Suppressor macrophage treated with lipopolysaccharide for 4 hours (primary cell): Measurements from ENCODE around the gene ADGRD2.

Experiments
- DNase-seq: peaks from one replicate; pipeline ENCODE4 v3.0.0-alpha.2; 2020

The ADGRD2 gene

DNA sequence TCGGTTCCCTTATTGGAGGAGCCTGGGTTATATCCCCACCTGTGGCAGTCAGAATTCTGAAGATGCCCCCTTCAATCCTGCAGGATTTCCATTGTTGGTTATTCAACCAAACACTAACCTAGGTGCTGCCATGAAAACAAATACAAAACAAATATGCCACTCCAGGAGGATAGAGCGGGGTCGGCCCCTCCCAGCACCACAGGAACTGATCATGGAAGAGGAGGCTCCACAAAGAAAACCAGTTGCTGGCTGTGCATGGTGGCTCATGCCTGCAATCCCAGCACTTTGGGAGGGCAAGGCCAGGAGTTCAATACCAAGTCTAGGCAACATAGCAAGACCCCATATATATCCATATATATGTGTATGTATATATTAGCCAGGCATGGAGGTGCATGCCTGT, 13.2 kb upstream of the ADGRD2 start:
- no peak for DNase-seq

DNA sequence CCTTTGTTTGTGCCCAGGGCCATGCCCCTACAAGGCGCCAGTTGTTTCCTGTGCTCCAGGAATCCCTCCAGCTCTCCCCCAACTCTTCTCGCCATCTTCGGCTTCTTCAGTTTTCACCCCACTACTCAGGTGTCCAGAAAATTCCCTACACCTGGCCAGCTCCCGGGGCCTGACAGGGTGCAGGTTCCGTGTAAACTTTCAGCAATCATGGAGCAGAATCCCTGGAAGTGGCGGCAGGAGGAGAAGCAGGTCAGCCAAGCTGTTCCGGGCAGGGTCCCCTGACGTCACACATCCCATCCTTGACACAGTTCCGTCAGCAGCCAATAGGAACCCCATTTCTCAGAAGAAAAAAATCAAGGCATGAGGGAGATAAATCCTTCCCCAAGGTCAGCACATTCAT, 12.2 kb upstream of the ADGRD2 start:
- DNase-seq, result no peak

DNA sequence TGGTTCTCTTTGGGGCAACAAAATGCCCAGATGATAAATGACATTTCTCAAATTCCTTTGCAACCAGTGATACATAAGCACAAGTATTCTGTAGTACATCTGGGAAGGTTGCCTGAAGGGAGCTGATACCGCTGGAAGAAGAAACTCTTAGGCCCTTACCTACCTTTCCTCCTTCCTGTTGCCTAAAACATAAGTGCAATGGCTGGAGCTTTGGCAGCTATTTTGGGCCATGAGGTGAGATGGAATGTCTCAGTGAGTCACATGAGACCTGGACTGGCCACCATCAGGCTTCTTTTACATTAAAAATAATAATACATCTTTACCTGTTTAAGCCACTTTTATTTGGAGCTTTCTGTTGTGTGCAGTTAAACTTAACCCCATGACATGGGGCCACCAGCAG, 11.2 kb upstream of the ADGRD2 start:
- no peak for DNase-seq

GRCh38 chr9:124439686-124440243, 10.5 kb upstream of the ADGRD2 start:
- no peak for DNase-seq

DNA sequence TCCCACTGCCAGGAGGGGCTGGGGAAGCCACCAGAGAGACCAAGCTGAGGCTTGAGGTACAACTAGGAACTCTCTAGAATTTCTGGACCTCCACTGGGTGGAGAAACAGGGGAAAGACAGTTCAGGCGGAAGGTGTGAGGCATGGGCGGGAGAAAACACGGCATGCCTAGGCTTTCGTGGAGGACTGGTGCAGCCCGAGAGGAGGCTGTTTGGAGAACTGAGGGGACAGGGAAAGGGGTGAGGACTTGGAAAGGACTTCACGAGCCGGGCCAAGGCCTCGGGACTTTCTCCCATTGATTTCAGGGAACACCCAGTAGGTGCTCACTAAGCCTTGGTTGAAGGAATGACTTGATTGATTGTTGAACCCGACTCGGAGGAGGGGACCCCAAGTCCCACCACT, 9.5 kb upstream of the ADGRD2 start:
- DNase-seq, result no peak

- DNase-seq, result no peak
Measured at GRCh38 chr9:124441291-124441690, 9.0 kb upstream of the ADGRD2 start.

DNA sequence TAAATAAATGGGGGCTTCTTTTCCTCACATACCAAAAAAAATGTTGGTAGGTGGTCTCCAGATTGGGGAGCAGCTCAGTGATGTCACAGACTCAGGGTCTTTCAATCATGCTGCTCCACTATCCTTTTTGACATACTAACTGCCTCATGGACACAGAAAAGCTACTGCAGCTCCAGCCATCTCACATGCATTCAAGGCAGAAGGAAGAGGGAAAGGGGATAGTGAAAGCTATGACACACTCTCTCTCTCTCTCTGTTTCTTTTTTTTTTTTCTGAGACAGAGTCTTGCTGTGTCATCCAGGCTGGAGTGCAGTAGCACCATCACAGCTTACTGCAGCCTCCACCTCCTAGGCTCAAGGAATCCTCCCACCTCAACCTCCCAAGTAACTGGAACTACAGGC, 7.9 kb upstream of the ADGRD2 start:
- no peak for DNase-seq

DNA sequence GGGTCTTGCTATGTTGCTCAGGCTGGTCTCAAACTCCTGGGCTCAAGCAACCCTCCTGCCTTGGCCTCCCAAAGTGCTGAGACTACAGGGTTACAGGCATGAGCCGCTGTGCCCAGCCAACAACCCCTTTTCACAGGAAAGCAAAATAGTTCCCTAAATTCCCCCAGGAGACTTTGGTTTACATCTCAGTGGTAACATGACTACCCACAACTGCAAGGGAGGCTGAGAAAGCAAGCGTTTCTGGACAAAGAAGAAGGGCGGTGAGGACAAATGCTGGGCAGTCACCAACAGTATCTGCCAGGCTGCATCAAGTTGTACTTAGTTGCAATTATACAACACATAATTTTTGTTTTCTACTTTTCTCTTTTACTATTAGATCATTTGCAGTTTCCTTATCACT, 7.4 kb upstream of the ADGRD2 start:
- DNase-seq, result no peak

GRCh38 chr9:124443625-124444024, 6.6 kb upstream of the ADGRD2 start:
- DNase-seq, result no peak

DNA sequence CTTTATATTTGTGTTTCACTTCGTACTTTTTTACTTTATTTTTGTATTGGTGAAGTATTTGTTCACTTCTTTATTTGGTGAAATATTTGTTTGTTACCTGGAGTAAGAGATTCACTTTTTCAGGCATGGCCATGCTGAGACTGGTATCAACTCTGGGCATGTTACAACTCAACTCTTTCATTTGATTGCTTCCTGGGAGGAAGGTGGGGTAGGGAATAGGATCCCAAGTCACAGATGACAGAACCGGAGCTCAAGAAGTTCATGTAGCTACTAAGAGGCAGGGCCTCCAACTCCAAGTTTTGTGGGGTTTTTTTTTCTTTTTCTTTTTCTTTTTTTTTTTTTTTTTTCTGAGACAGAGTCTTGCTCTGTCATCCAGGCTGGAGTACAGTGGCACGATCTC, 6.1 kb upstream of the ADGRD2 start:
- DNase-seq, result no peak

DNA sequence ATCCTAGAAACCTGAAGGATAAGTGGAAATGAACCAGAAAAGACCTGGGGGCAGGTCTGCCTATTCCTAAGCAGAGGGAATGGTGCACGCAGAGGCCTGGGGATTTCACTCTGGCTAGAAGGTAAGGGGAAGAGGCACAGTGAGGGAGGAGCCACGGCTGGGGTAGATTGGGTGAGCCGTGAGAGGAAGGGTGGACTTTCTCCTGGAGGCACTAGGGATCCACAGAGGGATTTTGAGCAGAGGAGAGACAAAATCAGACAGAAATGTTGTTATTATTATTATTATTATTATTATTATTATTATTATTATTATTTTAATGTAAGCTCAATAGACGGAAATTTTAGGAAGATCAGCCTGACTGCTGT, 3.0 kb upstream of the ADGRD2 start:
- DNase-seq, result no peak

DNA sequence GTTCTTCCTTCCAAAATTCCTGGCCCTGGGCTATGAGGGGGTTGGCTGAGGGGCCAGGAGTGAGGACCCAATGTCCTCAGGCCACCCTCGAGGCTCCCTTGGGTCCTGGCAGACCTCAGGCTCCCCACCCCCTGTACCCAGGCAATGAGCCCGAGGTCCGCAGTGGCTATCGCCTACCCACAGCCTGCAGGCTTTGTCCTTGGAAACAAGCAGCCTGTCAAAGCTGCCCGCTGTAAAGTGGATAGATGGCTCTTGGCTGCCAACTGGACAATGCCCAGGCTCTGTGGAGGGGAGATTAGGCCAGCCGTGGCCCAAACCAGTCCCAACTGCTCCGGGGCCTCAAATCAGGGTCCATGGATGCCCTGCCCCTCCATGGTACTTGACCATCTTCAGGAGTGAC, 2.2 kb upstream of the ADGRD2 start:
- no peak for DNase-seq

GRCh38 chr9:124449381-124450151, 685 bp upstream of the ADGRD2 start:
- no peak for DNase-seq

DNA sequence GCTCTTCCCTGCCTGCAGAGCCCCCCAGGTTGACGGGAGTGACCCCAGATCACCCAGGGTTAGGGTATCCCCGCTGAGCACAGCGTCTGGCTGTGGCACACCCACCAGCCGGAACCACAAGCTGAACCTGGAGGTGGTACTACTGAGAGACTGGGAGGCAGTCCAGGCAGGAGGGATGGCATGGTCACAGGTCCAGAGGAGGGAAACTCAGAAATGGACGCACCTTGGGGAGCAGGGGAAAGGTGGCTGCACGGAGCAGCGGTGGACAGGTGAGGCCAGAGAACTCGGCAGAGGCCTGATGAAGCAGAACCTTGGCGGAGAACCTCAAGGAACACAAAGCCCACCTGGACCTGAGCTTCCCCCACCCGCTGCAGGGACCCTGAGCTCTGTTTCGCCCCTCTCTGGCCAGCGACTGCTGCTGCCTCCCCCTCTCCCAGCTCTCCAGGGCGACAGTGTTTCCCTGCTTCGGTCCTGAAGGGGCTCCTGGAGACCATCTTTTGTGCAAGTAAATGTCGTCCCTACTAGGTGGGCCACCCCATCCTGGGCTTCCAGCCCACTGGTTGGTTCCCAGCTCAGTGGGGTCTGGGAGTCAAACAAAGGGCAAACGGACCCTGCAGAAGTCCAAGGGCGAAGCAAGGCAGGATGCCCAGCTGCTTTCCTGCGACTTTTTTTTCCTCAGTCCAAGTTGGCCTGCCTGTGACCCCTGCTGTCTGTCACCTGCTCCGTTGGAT, 845 bp downstream of the ADGRD2 start:
- DNase-seq, result no peak

DNA sequence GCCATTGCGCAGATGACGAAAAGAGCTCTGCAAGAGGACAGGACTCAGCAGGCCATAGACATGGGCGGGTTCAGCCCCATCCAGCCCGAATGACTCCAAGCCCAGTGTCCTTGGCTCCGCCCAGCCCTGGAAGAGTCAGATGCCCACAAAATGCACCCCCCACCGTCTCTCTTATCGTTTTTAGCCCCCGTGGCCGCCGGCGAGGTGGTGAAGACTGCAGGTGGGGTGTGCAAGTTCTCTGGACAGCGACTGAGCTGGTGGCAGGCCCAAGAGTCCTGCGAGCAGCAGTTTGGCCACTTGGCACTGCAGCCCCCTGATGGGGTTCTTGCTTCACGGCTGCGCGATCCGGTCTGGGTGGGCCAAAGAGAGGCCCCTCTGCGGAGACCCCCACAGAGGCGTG, 2.1 kb downstream of the ADGRD2 start:
- DNase-seq, result no peak

GRCh38 chr9:124452841-124453585, 2.8 kb downstream of the ADGRD2 start:
- no peak for DNase-seq

- DNase-seq, result no peak
Measured at GRCh38 chr9:124453586-124454191, 3.4 kb downstream of the ADGRD2 start.

DNA sequence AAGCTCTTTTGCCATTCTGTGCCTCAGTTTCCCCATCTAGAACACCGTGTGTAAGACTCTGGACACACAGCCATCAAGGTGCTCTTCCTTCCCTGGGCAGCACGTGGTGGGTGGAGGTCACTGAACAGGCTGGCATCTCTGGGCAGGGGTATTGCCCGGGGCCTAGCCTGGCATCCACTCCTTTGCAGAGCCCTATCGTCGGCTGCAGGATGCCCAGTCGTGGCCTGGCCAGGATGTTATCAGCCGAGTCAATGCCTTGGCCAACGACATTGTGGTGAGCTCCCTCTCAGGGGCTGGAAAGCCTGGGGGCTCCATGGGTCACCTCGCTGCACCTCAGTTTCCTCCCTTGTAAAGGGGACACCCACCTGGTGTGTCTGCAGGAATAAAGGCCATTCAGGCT, 4.0 kb downstream of the ADGRD2 start:
- no peak for DNase-seq

GRCh38 chr9:124454791-124455443, 4.7 kb downstream of the ADGRD2 start:
- DNase-seq, result no peak

GRCh38 chr9:124455820-124456219, 5.6 kb downstream of the ADGRD2 start:
- DNase-seq, result no peak

DNA sequence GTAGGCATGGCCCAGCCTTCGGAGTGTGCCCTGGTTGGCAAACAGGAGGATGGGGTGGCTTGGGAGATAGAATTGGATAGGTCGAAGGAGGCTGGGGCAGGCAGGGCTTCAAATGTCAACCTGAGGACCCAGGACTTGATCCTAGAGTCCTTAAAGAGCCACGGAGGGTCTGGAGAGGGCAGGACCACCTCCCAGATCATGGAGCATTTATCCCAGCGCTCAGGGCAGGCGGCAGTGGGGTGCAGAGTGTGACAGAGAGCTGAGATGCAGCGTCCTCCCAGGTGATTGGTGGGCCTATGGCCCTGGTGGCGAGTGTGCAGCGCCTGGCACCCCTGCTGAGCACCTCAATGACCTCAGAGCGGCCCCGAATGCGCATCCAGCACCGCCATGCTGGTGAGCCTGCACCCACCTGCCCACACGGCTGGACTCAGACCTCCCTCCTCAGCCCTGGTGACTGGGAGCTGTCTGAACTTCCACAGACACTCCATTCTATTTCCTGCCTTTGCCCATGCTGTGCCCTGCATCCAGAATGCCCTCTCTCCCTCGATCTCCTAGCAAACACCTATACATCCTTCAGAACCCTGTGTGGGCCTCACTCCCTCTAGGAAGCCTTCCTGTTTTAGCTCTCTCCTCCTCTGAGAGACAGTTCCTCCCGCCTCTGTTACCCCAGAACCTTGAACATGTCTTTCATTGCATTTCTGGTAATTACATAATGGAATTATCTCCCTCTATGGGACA, 6.3 kb downstream of the ADGRD2 start:
- DNase-seq, result no peak
